ENCODE measurements around the gene PRKAR1B. TPM values are rescaled to one million over a fixed set of nuclear protein-coding genes. Genes with fewer than 3 reads are reported as not detected.

Gene PRKAR1B
- 16.5 TPM for total RNA-seq
- long read RNA-seq, transcript PRKAR1B-203 (11 exons, 1,917 nt), result minor isoform, 5 of 100 reads
- long read RNA-seq, transcript PRKAR1B-201 (11 exons, 2,007 nt), result major isoform, 34 of 100 reads
- long read RNA-seq, transcript PRKAR1B-211 (11 exons, 2,533 nt), result minor isoform, 18 of 100 reads
- long read RNA-seq, partial matches to known transcripts, result 7 of 100 reads
- long read RNA-seq, other reads (novel, unspliced or antisense), result 36 of 100 reads

DNA sequence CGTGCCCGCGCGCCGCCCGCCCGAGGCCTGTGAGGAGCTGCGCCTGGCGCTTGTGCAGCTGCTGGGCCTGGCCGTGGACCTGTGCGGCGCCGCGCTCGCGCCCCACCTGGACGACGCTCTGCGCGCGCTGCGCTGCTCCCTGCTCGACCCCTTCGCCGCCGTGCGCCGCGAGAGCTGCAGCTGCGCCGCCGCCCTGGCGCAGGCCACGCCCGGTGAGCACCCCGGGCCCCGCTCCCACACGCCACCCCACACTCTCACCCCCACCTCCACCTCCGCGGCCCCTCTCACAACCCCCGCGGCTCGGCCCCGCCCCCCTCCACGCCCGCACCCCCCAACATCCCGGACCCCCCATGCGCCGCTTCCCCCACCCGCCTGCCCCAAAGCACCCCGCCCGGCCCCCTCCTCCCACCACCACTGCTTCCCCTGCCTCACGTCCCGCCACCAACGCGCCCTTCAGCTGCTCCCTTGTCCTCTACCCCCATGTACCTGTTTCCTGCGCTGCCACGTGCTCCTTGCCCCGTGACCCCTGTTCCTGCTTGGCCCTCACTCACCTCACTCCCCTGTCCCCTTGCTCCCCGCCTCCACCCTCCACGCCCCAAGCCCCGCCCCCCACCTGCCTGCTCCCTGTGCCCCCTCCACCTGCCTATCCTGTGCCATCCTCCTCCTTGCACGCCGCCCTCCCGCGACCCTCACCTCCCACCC, at the start of gene PRKAR1B:
TSS of gene PRKAR1B (minus strand) at position 178 of the 702 bp plus-strand sequence. CDS start 15,776 bp downstream, outside the sequence.
- DNase-seq (no peak), ATAC-seq (ENCODE audit: poor library complexity) (no peak)
- intact Hi-C loops (cut with DNase I), result loop anchor here (5.0 kb wide), 1 partner anchor 60 kb away; no protein-coding TSS in a partner anchor

DNA sequence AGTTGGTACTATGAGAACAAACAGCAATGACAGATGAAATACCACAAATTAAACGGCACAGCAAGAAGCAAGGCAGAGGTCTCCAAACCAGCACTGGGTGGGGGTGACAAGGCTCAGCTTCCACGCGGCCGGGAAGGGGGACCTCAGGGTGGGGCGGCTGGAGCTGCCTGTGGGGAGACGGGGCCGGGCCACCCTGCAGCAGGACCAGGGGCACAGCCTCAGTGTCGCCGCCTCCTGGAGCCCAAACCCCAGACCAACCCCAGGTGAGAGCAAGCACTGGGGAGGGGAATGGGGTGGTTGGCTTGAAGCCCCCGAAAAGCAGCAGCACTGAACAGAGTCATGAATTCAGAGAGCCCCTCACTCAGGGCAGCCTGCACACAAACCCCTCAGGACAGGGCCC, 49.3 kb upstream of the PRKAR1B start:
- ATAC-seq (ENCODE audit: poor library complexity) (no peak), DNase-seq (no peak)
- intact Hi-C loops (cut with DNase I), result no loop called here

DNA sequence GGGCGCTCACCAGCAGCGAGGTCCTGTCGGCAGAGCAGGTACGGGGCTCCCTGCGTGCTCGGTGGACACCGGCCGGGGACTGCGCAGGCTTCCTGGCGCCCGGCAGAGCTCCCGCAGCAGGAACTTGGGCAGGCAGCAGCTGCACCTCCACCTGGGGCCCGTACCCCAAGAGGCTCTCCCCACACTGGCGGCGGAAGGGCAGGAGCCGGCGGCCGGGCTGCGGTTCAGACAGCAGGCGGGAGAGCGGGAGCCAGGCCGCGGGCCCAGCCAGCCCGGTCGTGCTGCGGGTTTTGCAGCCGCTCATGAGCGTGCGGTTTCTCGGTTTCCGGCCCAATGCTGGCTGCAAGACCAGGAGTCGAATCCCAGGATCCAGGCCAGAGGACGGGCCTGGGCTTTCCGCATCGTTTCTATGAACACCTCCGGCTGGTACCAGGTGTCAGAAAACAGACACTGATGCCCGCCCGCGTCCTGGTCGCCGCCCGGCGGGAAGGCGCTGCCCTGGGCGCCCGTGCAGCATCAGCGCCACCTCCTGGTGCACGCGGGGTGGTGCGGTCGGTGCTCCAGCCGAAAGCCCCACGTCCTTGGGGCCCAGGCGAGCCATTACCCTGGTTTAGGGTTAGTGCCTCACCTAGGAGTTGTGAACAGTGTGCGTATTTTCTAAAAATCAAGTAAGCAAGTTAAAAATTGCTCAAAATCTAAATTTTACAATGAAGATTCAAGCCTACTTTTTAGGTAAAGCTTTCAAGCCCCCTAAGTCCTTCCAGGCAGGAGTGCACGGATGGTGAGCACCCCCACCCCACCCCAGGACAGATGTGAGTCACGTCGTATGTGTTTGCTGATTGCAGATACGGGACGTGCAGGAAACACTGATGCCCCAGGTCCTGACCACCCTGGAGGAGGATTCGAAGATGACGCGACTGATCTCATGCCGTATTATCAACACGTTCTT, 47.4 kb upstream of the PRKAR1B start:
- DNase-seq (peak; percentile 73), ATAC-seq (ENCODE audit: poor library complexity) (peak; percentile 65)
- intact Hi-C loops (cut with DNase I), result loop anchor here (5.0 kb wide), 1 partner anchor 452 kb away; no protein-coding TSS in a partner anchor

DNA sequence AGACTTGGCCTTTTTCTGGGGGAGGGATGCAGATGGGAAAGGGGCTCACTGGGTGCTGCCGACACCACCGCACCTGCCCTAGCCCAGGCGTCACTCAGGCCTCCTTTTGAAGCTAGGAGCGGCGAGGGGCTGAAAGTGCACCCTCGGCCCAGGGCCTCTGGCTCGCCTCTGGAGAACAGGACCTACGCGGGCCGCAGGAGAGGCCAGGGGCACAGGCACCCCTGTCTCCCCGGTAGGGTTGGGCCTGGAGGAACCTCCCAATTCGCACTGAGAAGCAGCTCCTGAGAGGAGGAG, 46.5 kb upstream of the PRKAR1B start:
- ATAC-seq (ENCODE audit: poor library complexity) (no peak), DNase-seq (no peak)
- intact Hi-C loops (cut with DNase I), result loop anchor here (5.0 kb wide), 1 partner anchor 451 kb away; no protein-coding TSS in a partner anchor

DNA sequence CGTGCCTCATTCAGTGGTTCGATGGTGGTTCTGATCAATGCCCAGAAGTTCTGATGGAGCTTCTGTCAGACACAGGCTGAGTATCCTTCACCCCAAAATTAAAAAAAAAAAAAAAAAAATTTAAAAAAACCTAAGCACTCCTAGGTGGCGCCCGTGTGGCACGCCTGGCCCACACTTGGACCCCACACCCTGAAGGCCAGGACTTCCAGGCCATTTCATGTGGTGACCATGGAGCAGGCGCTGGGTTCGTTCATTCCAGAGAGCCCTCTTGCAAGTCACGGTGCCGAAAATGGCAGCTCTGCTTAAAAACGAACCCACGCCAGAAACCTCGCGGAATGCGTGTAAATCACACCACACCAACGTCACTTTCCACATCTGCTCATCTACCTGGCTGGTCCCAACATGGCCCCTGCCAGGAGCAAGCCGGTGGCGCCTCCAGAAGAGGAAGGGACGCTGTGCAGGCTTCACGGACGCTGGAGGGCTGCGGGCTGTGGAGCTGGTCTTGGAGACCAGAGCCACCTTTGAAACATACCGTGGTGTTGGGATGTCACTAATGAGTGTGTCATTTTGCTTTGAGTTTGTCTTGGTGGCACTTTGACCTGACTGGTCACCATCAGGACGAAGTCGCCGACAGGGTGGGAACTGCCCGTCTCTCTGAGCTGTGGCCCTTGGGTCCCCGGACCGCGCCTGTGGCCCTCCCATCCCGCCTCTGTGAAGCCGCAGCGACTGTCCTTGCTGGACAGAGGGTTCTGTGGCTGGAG, 46.0 kb upstream of the PRKAR1B start:
- DNase-seq (no peak), ATAC-seq (ENCODE audit: poor library complexity) (no peak)
- intact Hi-C loops (cut with DNase I), result loop anchor here (5.0 kb wide), 1 partner anchor 451 kb away; no protein-coding TSS in a partner anchor

DNA sequence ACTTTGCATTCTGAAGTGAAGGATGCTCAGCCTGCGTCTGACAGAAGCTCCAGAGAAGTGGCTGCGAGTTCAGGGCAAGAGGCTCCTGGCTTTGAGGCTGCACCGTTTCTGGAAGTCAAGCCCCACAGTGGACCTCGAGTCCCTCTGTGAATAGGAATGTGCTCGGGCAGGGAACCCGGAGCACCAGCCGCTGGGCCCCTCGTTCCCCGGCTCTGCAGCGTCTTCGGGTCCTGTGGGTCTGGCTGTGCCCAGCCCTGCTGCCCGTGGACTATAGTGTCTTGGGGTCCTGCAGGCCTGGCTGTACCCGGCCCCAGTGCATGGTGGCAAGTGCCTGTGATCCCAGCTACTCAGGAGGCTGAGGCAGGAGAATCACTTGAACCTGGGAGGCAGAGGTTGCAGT, 45.3 kb upstream of the PRKAR1B start:
- DNase-seq (no peak), ATAC-seq (ENCODE audit: poor library complexity) (no peak)
- intact Hi-C loops (cut with DNase I), result loop anchor here (5.0 kb wide), 1 partner anchor 450 kb away; no protein-coding TSS in a partner anchor

DNA sequence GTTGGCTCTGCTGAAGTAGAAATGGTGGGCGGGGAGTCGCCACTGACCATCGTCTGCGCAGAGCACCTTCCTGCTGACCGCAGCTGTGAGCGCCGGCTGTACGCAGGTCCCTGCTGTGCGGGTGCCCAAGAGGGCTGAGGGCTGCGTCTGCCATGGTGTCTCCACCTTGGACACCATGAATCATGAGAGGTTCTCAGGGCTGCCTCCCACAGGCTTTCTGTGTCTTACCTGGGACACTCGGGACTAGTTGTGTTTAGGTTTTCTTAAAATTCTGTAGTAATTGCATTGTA, 44.9 kb upstream of the PRKAR1B start:
- intact Hi-C loops (cut with DNase I), result loop anchor here (5.0 kb wide), 1 partner anchor 450 kb away; no protein-coding TSS in a partner anchor
- DNase-seq, result no peak
- ATAC-seq (ENCODE audit: poor library complexity), result no peak

DNA sequence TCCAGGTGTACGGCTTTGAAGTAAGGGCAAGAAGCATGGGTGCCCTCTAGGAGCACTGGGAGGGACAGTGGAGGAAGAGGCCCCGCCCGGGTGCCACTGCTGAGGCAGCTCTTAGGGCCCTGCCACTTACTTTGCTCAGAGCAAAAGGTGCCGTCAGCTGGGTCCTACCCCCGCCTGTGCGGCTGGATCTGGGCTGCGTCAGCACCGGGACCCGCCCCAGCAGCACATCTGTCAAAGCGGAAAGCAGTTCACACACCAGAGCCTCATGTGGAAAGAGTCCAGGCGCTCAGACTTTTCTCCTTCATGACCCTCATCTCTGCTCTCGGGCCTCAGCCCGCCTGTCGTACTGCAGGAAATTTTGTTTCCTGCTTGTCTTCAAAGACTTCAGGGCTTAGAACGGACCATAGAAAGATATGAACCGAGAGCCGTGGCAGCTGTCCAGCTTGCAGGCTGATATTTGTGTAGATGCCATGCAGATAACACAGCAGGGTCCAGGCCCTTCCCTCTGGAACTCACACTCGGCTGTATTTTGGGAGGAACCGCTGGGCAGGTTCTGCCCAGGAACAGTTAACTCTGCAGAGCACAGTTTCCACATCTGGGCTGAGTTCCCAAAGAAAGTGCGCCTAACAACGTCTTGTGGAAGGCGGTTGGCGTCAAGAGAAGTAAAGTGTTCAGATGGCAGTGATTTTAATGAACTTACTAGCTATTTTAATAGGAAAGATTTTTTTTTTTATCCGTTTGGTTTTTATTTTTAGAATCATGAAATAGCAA, 44.3 kb upstream of the PRKAR1B start:
- intact Hi-C loops (cut with DNase I), result loop anchor here (5.0 kb wide), 1 partner anchor 449 kb away; no protein-coding TSS in a partner anchor

DNA sequence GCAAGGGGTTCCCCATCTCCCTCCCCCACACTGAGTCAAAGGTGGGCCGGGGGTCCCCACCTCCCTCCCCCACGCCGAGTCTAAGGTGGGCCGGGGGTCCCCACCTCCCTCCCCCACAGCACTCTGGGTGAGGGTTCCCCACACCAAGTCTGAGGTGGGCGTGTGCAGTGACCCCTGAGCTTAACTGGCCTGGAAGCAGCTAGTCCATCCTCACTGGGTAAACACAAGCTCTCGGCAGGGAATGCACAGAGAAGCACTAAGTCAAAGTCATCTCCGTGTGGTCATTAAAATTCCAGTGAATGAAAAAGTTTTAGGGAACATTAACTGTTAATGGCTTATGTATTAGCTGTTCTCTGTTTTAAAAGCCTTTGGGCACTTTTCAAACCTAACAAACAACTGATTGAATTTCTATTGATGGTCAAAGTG, 43.7 kb upstream of the PRKAR1B start:
- ATAC-seq (ENCODE audit: poor library complexity) (no peak), DNase-seq (no peak)
- intact Hi-C loops (cut with DNase I), result loop anchor here (5.0 kb wide), 1 partner anchor 448 kb away; no protein-coding TSS in a partner anchor

More for the DNA sequence above, 44.3 kb upstream of the PRKAR1B start:
- ATAC-seq (ENCODE audit: poor library complexity) (peak; percentile 84), DNase-seq (peak; percentile 85)

DNA sequence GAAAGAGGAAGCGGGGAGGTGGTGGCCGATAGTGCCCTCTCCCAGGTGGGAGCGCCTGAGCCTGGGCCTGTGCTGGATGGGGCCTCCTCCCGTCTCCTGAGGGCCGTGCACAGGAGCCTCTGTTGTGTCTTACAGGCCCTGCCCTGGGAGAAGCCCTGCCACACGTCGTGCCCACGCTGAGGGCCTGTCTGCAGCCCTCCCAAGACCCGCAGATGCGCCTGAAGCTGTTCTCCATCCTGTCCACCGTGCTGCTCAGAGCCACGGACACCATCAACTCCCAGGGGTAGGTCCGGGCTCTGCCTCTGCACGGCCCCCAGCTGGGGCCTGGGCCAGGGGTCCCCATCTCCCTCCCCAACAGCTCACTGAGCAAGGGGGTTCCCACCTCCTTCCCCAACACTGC, 43.3 kb upstream of the PRKAR1B start:
- intact Hi-C loops (cut with DNase I), result loop anchor here (5.0 kb wide), 1 partner anchor 448 kb away; no protein-coding TSS in a partner anchor
- ATAC-seq (ENCODE audit: poor library complexity), result no peak
- DNase-seq, result no peak

DNA sequence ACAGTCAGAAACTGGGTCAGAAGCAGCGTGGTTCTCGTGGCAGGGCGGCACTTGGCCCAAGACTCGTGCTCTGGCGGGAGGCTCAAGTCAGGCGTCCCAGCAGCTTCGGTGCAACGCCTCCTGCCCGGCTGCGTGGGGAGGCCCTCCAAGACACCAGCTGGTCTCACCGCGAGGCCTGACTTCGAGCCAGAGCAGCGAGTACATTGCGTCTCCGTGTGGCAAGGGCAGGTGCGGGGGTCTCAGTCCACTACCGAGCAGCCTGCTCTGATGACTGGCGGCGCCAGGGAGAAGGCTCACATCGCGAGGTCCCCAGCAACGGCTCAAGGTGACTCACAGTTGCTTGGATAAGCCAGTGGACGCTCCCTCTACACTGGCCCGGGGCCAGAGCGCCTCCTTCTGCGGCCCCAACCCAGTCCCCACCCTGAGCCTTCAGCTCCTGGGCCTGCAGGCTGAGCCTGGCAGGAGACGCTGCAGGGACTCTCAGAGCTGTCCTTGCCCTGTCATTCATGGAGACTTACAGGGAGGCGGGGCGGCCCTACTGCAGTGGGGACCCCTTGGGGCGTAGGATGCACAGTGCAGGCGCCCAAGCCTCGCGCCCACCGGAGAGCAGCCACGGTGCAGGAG, 41.9 kb upstream of the PRKAR1B start:
- peak; percentile 66 for ATAC-seq (ENCODE audit: poor library complexity)

DNA sequence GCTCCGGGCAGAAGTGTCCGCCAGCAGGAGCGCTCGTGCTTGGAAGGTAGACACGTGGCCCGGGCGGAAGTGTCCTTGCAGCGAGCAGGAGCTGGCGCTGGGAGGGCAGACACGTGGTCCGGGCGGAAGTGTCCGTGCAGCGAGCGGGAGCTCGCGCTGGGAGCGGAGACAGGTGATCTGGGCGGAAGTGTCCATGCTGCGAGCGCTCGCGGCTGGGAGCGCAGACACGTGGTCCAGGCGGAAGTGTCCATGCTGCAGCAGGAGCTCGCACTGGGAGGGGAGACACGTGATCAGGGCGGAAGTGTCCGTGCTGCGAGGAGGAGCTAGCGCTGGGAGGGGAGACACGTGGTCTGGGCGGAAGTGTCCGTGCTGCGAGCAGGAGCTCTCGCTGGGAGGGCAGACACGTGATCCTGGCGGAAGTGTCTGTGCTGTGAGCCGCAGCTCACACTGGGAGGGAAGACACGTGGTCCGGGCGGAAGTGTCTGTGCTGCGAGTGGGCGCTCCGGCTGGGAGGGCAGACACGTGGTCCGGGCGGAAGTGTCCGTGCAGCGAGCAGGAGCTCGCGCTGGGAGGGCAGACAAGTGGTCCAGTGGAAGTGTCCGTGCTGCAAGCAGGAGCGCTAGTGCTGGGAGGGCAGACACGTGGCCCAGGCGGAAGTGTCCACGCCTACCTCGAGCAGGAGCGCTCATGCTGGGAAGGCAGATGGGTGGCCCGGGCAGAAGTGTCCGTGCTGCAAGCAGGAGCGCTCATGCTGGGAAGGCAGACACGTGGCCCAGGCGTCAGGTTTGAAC, 41.1 kb upstream of the PRKAR1B start:
- intact Hi-C loops (cut with DNase I), result no loop called here
- ATAC-seq (ENCODE audit: poor library complexity), result peak; percentile 9

More for the DNA sequence above, 41.9 kb upstream of the PRKAR1B start:
- peak; percentile 81 for DNase-seq
- intact Hi-C loops (cut with DNase I), result no loop called here

DNA sequence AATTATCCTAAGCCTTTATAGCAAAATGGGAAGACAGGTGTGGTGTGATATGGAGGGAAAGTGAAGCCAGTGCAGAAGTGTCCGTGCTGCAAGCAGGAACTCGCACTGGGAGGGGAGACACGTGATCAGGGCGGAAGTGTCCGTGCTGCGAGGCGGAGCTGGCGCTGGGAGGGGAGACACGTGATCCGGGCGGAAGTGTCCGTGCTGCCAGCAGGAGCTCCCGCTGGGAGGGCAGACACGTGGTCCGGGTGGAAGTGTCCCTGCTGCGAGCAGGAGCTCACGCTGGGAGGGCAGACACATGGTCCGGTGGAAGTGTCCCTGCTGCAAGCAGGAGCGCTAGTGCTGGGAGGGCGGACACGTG, 40.5 kb upstream of the PRKAR1B start:
- DNase-seq (no peak), ATAC-seq (ENCODE audit: poor library complexity) (no peak)
- intact Hi-C loops (cut with DNase I), result no loop called here

More for the DNA sequence above, 41.1 kb upstream of the PRKAR1B start:
- no peak for DNase-seq

DNA sequence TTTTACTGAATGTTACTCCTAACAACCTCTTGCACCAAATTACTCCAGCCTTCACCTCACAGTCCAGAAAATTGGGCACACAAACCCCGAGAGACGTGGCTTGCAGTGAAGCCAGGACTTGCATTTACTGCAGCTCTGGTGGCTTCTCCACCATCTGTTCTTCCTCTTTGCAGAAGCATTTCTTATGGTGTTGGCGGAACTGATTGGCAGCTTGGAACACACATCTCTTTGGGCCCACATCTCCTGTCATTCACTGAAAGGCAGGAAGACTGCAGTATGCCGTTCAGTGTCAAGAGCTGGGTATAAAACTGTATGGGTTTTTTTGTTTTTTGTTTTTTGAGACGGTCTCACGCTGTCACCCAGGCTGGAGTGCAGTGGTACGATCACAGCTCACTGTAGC, 38.3 kb upstream of the PRKAR1B start:
- ATAC-seq (ENCODE audit: poor library complexity), result no peak
- no peak for DNase-seq
- intact Hi-C loops (cut with DNase I), result no loop called here

DNA sequence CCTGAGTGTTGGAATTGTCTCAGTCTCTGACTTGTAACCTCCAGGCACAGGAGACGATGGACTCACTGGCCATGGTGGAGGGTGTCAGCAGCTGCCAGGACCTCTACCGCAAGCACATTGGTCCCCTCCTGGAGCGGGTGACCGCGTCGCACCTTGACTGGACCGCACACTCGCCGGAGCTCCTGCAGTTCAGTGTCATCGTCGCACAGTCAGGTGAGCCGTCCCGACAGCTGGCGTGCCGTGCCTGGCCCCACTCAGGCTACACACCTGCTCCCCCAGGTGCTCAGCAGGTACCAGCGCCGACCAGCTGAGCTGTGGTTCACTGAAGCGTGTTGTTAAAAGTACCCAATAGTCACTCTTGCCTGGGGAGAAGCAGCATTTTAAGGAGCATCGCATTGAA, 36.7 kb upstream of the PRKAR1B start:
- no peak for ATAC-seq (ENCODE audit: poor library complexity)
- DNase-seq, result no peak
- intact Hi-C loops (cut with DNase I), result no loop called here

DNA sequence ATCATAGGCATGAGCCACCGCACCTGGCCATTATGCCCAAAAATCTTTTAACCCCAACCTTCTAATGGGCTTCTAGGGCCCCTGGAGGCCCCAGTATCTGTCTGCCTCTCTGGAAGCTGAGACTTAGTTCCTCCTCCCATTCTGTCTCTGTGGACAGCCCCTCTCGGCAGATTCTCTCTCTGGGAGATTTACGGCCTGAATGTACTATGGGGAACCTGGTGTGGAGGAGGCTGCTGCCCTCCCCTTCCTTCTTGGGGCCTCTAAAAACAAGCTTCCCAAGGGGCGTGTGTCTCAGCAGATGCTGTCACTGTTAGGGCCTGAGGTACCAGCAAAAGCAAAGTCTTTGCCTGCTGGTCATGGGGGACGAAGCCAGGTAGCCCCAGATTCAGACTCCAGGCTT, 35.8 kb upstream of the PRKAR1B start:
- intact Hi-C loops (cut with DNase I), result no loop called here
- DNase-seq, result no peak
- ATAC-seq (ENCODE audit: poor library complexity), result no peak

DNA sequence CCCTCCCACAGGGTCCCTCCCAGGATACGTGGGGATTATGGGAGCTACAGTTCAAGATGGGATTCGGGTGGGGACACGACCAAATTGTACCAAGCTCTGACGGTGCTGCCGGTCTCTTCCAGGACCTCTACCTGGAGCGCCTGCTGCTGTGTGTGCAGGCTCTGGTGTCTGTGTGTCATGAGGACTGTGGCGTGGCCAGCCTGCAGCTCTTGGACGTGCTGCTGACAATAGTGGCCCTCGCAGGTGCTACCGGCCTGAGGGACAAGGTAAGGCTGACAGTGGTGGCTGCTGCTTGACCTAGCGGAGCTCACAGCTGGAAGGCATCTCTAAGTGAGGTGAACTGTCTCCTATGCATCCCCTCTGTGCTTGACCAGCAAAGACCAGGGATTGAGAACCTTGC, 34.5 kb upstream of the PRKAR1B start:
- ATAC-seq (ENCODE audit: poor library complexity), result no peak
- no peak for DNase-seq
- intact Hi-C loops (cut with DNase I), result no loop called here
